Activated naive CD4-positive, alpha-beta T cell treated with anti-CD3 and anti-CD28 coated beads, Interleukin-2, amount 50 U/mL, for 24 hours (primary cell): ENCODE results near the gene NAV2.
"Not testable (repeated sequence)": the region's sequence is repeated elsewhere in the genome, so short reads cannot be mapped to it uniquely, and the experiment has no call there.

Source experiments
- H3K27ac Mint-ChIP-seq: one replicate; pipeline ENCODE4 v1.8.0; 2021; ENCODE audit warnings: mild to moderate bottlenecking, mixed read lengths
- H3K27me3 Mint-ChIP-seq: one replicate; pipeline ENCODE4 v1.8.0; 2021; ENCODE audit warnings: mixed read lengths
- H3K36me3 Mint-ChIP-seq: one replicate; pipeline ENCODE4 v1.8.0; 2021; ENCODE audit warnings: mixed read lengths
- H3K4me1 Mint-ChIP-seq: one replicate; pipeline ENCODE4 v1.8.0; 2021; ENCODE audit warnings: mixed read lengths
- H3K4me3 Mint-ChIP-seq: one replicate; pipeline ENCODE4 v1.8.0; 2021; ENCODE audit warnings: mild to moderate bottlenecking, mixed read lengths
- H3K9me3 Mint-ChIP-seq: one replicate; pipeline ENCODE4 v1.8.0; 2021; ENCODE audit warnings: mixed read lengths

The NAV2 gene

DNA sequence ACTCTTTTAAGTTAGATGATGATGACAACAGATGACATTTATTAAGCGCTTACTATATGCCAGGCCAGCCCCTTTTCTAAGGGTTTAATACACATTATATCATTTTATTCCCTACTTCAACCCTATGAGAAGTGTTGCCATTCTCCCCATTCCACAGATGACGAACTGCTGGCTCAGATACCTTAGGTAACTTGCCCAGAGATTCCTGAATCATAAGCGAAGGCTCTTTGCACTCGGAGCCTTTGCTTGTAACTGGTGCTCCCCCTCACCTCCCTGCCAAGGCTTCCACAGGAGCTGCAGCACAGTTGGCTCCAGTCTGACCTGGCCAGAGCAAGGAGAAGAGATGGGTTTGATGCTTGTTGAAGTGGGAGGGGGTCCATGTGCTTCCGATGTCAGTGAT, 404.7 kb downstream of the NAV2 start:
- Mint-ChIP-seq H3K27me3 (peaks cover 8% of the 10 kb centered on the region), H3K36me3 (no peaks in the 10 kb centered on the region), H3K27ac (no peak overlapping the region), H3K4me3 (no peak overlapping the region), H3K9me3 (no peaks in the 10 kb centered on the region), H3K4me1 (no peaks in the 10 kb centered on the region)

DNA sequence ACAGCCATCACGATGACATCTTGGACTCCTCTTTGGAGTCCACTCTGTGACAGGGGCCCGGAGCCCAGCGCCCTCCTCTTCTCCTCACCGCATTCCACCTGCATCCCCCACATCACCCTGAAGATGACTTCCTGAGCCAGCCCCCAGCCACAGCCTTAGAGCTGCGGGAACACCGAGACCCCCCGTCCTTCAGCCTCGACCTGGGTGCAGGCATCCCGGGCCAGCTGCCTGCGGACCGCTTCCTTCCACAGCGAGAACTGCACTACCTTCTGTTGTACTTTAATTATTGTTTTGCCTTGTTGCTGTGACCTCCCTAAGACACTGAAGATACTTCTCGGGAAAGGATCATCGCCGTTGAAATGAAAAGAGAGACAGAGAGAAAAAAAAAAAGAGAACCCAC, 405.6 kb downstream of the NAV2 start:
- H3K9me3 Mint-ChIP-seq = no peaks in the 10 kb centered on the region

GRCh38 chr11:20119315-20119714, 406.7 kb downstream of the NAV2 start:
- Mint-ChIP-seq H3K36me3 (no peaks in the 10 kb centered on the region), H3K4me1 (no peaks in the 10 kb centered on the region)

More for the DNA sequence above, 405.6 kb downstream of the NAV2 start:
- Mint-ChIP-seq H3K4me3 (no peak overlapping the region), H3K27ac (no peak overlapping the region), H3K4me1 (no peaks in the 10 kb centered on the region), H3K27me3 (peaks cover 8% of the 10 kb centered on the region), H3K36me3 (no peaks in the 10 kb centered on the region)

GRCh38 chr11:20120134-20120925, 407.7 kb downstream of the NAV2 start:
- Mint-ChIP-seq H3K27me3 (peaks cover 6% of the 10 kb centered on the region), H3K9me3 (no peaks in the 10 kb centered on the region), H3K4me3 (no peak overlapping the region), H3K4me1 (no peaks in the 10 kb centered on the region), H3K27ac (no peak overlapping the region), H3K36me3 (no peaks in the 10 kb centered on the region)

More at GRCh38 chr11:20119315-20119714, 406.7 kb downstream of the NAV2 start:
- peaks cover 8% of the 10 kb centered on the region for H3K27me3 Mint-ChIP-seq
- H3K9me3 Mint-ChIP-seq = no peaks in the 10 kb centered on the region
- no peak overlapping the region for H3K27ac Mint-ChIP-seq
- H3K4me3 Mint-ChIP-seq = no peak overlapping the region

- Mint-ChIP-seq H3K4me1 (no peaks in the 10 kb centered on the region), H3K27ac (no peak overlapping the region), H3K27me3 (peaks cover 8% of the 10 kb centered on the region), H3K9me3 (no peaks in the 10 kb centered on the region), H3K4me3 (no peak overlapping the region), H3K36me3 (no peaks in the 10 kb centered on the region)
Observed at GRCh38 chr11:20122131-20122530, 409.5 kb downstream of the NAV2 start.

DNA sequence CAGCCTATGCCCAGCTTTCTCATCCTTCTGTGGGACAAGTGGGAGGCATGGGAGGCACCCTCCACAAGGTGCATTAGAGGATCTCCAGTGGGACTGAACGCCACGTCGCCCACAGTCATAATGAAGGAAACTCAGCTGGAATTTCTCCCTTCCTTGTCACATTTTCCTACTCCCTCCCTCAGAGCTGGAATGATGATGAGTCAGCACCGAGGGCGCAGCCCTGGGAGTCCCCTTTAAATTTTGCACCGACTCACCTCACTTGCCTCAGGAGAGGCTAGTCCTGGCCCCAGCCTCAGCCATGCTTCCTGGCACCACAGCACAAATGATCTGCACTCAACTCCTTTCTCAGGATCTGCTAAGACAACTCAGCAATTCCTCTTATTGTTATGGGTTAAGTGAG, 413.3 kb downstream of the NAV2 start:
- Mint-ChIP-seq H3K27me3 (peaks cover 6% of the 10 kb centered on the region), H3K9me3 (no peaks in the 10 kb centered on the region), H3K27ac (no peak overlapping the region), H3K36me3 (no peaks in the 10 kb centered on the region), H3K4me1 (no peaks in the 10 kb centered on the region), H3K4me3 (no peak overlapping the region)

DNA sequence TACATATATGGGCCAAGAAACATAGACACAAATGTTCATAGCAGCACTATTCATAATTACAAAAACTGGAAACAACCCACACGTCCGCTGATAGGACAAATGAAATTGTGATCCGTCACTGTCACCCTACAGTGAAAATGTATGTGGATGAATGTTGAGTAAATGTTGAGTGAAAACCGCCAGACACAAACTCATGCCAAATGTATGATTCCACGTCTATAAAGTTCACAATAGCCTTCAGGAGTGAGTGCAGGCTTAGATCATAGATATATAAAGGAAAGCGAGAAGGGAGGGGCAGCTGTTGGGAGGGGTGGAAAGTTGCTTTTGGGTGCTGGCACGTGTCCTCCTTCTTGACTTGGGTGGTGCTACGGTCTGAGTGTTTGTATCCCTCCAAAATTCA, 414.1 kb downstream of the NAV2 start:
- Mint-ChIP-seq H3K9me3 (no peaks in the 10 kb centered on the region), H3K36me3 (no peaks in the 10 kb centered on the region), H3K4me1 (peaks cover 4% of the 10 kb centered on the region), H3K27ac (no peak overlapping the region), H3K27me3 (peaks cover 3% of the 10 kb centered on the region), H3K4me3 (no peak overlapping the region)

DNA sequence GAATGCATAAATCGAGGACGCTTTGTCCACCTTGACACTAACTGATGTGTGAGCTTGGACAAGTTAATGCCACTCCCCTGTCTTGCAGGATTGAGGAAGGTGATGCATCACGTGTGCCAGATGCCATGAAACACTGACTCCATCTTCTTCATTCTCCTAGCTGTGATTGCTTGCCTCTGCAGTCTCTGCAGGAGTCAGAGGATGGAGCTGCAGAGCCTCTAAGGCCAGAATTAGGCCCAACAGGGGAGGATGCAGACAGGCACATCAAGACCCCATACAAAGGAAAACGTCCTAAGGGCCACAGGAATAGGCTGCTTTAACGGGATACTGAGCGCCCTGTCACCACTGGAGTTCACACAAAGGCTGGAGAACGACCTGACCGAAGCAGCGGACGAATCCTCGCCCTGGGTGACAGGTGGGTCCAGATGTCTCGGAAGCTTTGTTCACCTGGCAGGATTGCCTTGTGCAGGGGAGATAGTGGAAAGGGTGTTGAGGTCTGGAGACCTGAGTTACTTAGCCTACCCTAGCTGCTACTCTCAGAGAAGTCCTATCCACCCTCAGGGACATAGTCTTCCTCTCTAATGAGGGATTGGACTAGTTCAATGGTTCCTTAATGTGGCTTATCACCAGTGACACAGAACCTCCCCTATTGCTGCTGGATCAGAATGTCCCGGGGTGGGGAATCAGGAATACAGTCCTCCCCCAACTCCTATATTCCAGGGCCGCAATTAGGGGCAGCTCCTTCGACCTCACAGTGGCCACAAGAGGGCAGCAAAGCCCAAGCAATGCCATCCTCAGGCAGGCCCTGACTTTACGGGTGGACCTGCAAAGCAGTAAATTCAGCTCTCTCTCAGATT, 415.3 kb downstream of the NAV2 start:
- H3K27me3 Mint-ChIP-seq = peaks cover 9% of the 10 kb centered on the region
- no peaks in the 10 kb centered on the region for H3K9me3 Mint-ChIP-seq
- no peaks in the 10 kb centered on the region for H3K36me3 Mint-ChIP-seq
- H3K27ac Mint-ChIP-seq = no peak overlapping the region
- H3K4me1 Mint-ChIP-seq = peaks cover 14% of the 10 kb centered on the region
- no peak overlapping the region for H3K4me3 Mint-ChIP-seq

GRCh38 chr11:20128528-20128825, 415.8 kb downstream of the NAV2 start:
- not testable (repeated sequence) for H3K27me3 Mint-ChIP-seq, H3K36me3 Mint-ChIP-seq, H3K4me3 Mint-ChIP-seq, H3K9me3 Mint-ChIP-seq, H3K27ac Mint-ChIP-seq
- peaks cover 14% of the 10 kb centered on the region for H3K4me1 Mint-ChIP-seq

- Mint-ChIP-seq H3K36me3 (no peaks in the 10 kb centered on the region), H3K9me3 (no peaks in the 10 kb centered on the region), H3K27ac (no peak overlapping the region), H3K4me1 (peaks cover 14% of the 10 kb centered on the region), H3K27me3 (peaks cover 16% of the 10 kb centered on the region), H3K4me3 (no peak overlapping the region)
Observed at GRCh38 chr11:20129665-20130064, 417.0 kb downstream of the NAV2 start.

GRCh38 chr11:20131788-20132666, 419.4 kb downstream of the NAV2 start:
- no peaks in the 10 kb centered on the region for H3K9me3 Mint-ChIP-seq
- peaks cover 15% of the 10 kb centered on the region for H3K27me3 Mint-ChIP-seq
- H3K4me3 Mint-ChIP-seq = peak overlapping the region; percentile 81
- H3K27ac Mint-ChIP-seq = no peak overlapping the region
- H3K4me1 Mint-ChIP-seq = peaks cover 14% of the 10 kb centered on the region
- no peaks in the 10 kb centered on the region for H3K36me3 Mint-ChIP-seq

DNA sequence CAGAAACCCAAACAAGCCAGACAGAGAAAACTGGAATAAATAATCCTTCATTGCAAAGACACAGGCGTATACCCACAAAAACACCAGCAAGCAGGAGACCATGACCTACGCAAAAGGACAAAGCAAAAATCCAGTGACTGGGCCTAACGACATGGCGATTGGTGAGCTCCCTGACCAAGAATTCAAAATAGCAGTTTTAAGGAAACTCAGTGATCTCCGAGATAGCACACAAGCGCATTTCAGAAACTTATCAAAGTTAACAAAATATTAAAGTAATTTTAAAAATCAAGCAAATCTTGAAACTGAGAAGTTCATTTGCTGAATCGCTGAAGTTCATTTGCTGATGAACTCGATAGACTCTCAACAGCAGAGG, 420.0 kb downstream of the NAV2 start:
- Mint-ChIP-seq H3K4me1 (peaks cover 14% of the 10 kb centered on the region), H3K36me3 (no peaks in the 10 kb centered on the region), H3K27me3 (peaks cover 15% of the 10 kb centered on the region), H3K4me3 (peak overlapping the region; percentile 81), H3K27ac (no peak overlapping the region), H3K9me3 (no peaks in the 10 kb centered on the region)

DNA sequence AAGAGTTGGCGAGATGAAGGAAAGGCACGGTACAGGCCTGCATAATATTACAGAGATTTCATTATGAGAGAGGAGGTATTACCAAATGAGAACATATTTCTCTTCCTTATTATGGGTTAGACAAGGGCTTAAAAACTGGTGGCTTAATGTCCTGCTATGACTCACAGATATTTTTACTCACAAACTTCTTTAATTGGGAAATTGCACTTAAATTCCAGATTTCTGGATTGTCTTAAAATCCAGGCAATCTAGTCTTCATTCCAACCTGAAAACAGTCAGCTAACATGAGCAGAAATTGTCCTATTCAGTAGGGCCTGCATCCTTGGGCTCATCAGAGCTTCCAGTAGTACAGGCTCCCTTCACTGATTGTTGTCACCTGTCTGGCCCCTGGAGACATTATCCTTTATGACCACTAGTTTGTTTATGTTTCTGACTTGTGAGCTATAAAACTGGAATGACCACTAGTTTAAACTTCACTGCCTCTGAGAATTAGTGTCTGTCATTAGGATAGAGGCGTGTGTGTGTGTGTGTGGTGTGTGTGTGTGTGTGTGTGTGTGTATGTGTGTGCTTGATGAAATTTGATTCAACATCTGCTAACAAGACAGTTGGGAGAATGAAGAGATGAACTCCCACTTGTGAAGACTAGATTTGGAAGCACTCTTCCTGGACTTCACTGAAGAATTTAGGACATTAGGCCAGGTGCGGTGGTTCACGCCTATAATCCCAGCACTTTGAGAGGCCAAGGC, 422.5 kb downstream of the NAV2 start:
- Mint-ChIP-seq H3K9me3 (no peaks in the 10 kb centered on the region), H3K4me1 (peaks cover 14% of the 10 kb centered on the region), H3K4me3 (no peak overlapping the region), H3K27ac (no peak overlapping the region), H3K27me3 (peaks cover 25% of the 10 kb centered on the region), H3K36me3 (no peaks in the 10 kb centered on the region)

- Mint-ChIP-seq H3K4me3 (no peak overlapping the region), H3K9me3 (no peaks in the 10 kb centered on the region), H3K36me3 (no peaks in the 10 kb centered on the region), H3K27ac (no peak overlapping the region), H3K27me3 (peaks cover 25% of the 10 kb centered on the region), H3K4me1 (peaks cover under 1% of the 10 kb centered on the region)
Observed at GRCh38 chr11:20137637-20138036, 425.0 kb downstream of the NAV2 start.

GRCh38 chr11:20138707-20139106, 426.1 kb downstream of the NAV2 start:
- Mint-ChIP-seq H3K4me3 (no peak overlapping the region), H3K27me3 (peaks cover 27% of the 10 kb centered on the region), H3K9me3 (no peaks in the 10 kb centered on the region), H3K4me1 (no peaks in the 10 kb centered on the region), H3K36me3 (no peaks in the 10 kb centered on the region), H3K27ac (no peak overlapping the region)
